Dermis lymphatic vessel endothelial cell (primary cell): ENCODE results near the gene NR3C1. TPM values are rescaled to one million over a fixed set of nuclear protein-coding genes. Genes with fewer than 3 reads are reported as not detected.

Experiments used
- total RNA-seq: library from RNA; depleted of rRNA; stranded (reverse); fragments of >200 nt; gene quantifications from 2 replicates; pipeline ENCODE4 v1.2.1, GENCODE V29; 2014

Gene NR3C1
- 18.7 and 25.0 TPM in 2 replicates for total RNA-seq

DNA sequence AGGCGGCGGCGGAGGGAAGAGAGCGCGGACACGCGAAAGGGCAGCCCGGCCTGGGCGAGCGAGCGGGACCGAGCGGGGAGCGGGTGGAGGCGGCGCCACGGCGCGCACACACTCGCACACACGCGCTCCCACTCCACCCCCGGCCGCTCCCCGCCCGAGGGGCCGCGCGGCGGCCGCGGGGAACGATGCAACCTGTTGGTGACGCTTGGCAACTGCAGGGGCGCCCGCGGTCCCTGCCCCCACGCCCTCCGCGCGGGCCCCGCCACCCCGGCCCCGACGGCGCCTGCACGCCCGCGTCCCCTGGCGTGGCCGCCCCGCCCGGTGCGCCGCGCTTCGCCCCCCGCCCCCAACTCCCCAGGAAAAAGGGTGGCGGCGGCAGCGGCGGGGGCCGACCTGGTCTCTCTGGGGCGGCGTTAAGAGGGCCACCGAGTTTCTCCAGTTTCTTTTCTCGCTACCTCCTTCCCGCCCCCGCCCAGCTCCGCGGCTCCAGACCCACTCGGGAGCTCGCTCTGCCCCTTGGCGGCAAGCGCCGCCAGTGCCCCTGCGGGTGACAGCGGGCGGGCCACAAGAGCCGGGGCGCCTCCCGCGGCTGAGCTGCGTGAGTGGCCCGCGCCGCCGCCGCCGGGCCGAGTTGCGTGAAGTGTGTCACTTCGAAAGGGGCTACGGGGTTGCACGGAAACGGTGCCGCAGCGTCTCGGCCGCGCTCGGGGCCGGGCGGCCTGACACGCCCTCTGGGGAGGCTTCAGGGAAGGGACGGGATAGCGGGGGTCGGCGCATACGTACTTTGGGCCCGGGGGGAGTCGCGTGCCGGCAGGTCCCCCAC is at the start of gene NR3C1:
Gene NR3C1 (minus strand): TSS at position 94 of the 823 bp plus-strand sequence. CDS start 2,847 bp downstream, outside the sequence.

